Daoy (cell line): ENCODE results near the gene FEZ2. TPM values are rescaled to one million over a fixed set of nuclear protein-coding genes. Genes with fewer than 3 reads are reported as not detected.
A peak's percentile ranks its signal among the peaks of the same experiment; 100 is the strongest.
"Not testable (repeated sequence)": the region's sequence is repeated elsewhere in the genome, so short reads cannot be mapped to it uniquely, and the experiment has no call there.

Source experiments
- DNase-seq: peaks from one replicate; pipeline ENCODE4 v3.0.0-alpha.2; 2015; ENCODE audit warnings: low read depth
- total RNA-seq: library from RNA; depleted of rRNA; stranded (reverse); fragments of >200 nt; shearing (Covaris generic); gene quantifications from 2 replicates; pipeline ENCODE4 v1.2.3, GENCODE V29; 2014; rRNA removed

FEZ2 gene
- total RNA-seq = 57.7 and 60.4 TPM in 2 replicates

DNA sequence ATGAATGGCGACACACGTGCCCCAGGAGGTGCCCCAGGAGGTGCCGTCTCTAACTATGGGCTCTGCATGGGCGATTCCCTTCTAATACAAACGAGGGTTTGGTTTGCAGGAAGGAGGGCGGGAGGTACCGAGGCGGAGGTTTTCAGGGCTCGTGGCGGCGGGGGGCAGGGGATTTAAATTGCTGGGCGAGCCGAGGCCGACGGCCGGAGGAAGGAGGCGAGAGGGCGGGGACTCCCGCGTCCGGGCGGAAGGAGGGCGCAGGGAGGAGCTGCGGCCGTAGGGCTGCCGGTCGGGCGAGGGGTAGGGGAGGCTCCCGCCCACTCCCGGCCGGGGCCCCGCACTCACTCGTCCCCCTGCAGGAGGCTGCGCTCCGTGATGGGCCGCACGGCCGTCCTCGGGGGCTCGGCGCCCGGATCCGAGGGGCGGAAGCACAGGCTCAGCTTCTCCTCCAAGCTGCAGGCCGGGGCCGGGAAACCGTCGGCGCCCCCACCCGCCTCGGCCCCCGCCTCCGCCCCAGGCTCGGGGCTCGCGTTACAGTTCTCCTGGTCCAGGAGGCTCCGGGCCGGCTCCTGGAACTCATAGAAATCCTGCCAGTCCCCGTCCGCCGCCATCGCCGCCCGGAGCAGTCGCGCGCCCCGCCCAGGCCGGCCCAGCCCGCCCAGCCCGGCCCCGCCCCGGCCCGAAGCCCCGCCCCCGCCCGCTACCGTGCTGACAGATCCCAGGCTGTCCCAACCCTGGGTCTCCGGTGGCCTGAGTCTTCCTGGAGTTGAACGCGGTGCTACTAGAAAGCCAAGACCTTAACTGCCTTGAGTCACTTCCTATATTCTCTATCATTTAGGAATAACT lies at the start of gene FEZ2:
Gene FEZ2 (minus strand): TSS at position 637 of the 846 bp plus-strand sequence. CDS start 26 bp downstream, at position 611.
- peak; percentile 91 for DNase-seq

DNA sequence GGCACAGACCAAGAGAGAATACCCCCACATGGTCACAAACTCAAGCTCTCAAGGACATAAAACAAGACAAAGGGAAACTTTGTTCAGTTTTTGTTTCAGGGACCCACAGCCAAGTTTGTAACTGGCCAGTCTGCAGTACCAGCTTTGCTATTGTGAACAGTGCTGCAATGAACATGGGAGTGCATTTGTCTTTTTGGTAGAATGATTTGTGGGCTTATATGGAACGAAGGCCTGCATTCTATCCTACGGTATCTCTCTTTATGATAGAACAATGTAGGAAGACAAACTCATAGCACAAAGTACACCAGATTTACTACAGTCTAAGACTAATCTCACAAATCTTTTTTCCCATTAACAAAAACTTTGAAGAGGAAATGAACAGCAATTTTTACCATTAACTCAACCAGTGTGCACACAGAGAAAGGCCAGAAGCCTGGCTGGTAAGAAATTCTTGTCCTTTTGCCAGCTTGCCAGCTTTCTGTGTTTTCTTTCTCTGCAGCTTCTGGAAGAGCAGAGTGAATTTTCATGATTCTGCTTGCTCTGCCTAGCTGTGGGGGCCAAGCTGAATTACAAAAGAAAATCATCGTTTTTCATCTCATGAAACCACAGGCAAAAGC lies 37.1 kb upstream of the FEZ2 start:
- DNase-seq = no peak

- DNase-seq = no peak
Observed at GRCh38 chr2:36633470-36634092, 35.6 kb upstream of the FEZ2 start.

GRCh38 chr2:36626756-36627155 lies 28.8 kb upstream of the FEZ2 start:
- no peak for DNase-seq

DNA sequence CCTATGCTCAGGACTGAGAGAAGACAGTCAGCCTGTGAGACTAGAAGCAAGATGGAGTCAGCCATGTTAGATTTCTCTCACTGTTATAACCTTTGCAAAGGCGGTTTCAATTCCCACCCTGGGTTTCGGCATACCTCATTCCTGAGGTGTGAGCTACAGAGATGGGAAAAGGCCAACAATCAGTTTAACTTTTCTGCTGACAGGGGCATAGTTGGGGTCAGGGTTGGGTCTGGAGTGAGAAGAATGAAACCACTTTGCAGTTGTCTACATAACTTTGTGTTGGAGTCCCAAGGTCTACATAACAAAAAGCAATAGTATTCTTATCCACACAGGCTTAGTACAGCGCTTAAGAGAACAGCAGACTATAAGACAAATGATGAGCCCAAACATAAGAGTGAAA lies 28.1 kb upstream of the FEZ2 start:
- DNase-seq = no peak

DNA sequence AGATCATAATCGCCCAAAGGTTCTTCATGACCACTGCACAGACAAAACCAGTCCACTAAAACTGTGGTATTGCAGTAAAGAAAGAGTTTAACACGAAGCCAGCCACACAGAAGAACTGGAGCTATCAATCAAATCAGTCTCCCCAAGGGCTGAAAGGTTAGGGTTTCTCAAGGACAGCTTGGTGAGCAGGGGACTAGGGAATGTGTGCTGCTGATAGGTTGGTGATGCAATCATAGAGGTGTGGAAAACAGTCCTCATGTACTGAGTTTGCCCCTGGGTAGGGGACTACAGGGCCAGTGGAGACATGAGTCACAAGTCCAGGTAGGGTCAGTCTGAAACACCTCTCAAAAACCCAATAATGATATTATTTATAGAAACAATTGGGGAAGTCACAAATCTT lies 27.3 kb upstream of the FEZ2 start:
- no peak for DNase-seq

GRCh38 chr2:36620321-36620720 lies 22.4 kb upstream of the FEZ2 start:
- no peak for DNase-seq

- peak; percentile 82 for DNase-seq
Observed at GRCh38 chr2:36618381-36618780, 20.4 kb upstream of the FEZ2 start.

GRCh38 chr2:36616947-36617346 lies 19.0 kb upstream of the FEZ2 start:
- no peak for DNase-seq

DNA sequence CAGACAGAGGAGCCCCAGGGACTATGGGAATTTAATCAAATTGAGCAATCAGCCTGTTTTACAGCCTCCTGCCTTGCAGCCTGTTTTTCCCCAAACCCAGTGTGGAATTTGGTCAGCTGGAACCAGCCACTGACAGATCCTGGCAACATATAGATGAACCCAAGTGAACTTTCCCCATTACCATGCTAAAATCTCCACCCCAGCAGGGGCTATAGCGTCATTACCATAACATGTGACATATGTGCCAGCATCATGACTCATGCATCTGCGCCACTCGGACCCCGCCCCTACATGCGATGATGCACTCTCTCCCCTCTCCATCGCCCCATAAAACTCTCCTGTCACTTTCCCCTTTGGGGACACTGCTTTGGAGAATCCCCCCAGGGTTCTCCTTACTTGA lies 17.3 kb upstream of the FEZ2 start:
- DNase-seq = peak; percentile 68

DNA sequence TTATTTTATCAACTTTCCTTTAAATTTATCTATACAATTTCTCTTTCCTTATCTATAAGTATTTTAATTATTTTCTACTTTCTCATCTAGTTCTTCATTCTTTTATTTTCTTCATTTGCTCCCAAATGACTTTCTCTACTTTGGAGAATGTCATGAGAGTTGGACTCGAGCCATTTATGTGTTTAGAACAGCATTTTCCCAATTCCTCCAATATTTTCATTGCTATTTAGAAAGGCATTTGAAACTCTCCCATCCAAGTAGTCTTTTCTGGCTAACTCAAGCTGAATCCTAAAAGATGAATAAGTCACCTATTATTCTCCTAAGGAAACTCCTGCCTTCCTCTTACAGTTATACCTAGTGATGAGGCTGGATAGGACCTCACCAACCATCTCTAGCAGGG lies 15.8 kb upstream of the FEZ2 start:
- DNase-seq = no peak

- DNase-seq = no peak
Observed at GRCh38 chr2:36611316-36611990, 13.5 kb upstream of the FEZ2 start.

DNA sequence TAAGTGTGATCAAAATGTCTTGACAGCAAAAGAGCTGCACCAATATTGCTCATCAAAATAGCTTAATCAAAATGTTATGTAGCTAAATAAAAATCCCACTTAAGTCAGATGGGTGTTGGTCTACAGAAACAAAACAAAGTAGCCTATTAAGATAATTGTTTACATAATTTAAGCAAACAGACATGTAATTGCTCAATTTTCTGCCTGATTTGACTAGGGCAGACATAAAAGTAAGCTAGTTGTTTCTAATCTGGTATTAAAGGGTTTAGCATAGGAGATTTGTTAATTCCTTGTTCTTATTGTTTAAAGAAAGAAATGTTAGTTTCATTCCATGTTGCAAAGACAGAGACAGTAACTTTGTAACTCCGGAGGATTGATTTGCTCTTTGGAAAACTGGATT lies 11.5 kb upstream of the FEZ2 start:
- DNase-seq = no peak

- no peak for DNase-seq
Observed at GRCh38 chr2:36607947-36608346, 10.0 kb upstream of the FEZ2 start.

- DNase-seq = no peak
Observed at GRCh38 chr2:36606925-36607324, 9.0 kb upstream of the FEZ2 start.

GRCh38 chr2:36605273-36605672 lies 7.3 kb upstream of the FEZ2 start:
- DNase-seq = no peak

DNA sequence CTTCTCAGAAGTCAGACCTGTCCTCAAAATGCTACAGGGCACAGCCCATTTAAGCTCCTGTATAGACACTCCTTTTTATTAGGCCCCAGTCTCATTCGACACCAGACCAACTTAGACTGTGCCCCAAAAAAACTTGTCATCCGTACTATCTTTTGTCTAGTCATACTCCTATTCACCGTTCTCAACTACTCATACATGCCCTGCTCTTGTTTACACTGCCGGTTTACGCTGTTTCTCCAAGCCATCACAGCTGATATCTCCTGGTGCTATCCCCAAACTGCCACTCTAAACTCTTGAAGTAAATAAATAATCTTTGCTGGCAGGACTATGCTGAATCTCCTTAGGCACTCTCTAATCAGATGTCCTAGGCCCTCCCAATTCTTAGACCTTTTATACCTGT lies 5.7 kb upstream of the FEZ2 start:
- DNase-seq = not testable (repeated sequence)

- no peak for DNase-seq
Observed at GRCh38 chr2:36597003-36597531, 901 bp downstream of the FEZ2 start.

GRCh38 chr2:36596397-36596796 lies 1.6 kb downstream of the FEZ2 start:
- DNase-seq = no peak

GRCh38 chr2:36594849-36595248 lies 3.1 kb downstream of the FEZ2 start:
- no peak for DNase-seq

DNA sequence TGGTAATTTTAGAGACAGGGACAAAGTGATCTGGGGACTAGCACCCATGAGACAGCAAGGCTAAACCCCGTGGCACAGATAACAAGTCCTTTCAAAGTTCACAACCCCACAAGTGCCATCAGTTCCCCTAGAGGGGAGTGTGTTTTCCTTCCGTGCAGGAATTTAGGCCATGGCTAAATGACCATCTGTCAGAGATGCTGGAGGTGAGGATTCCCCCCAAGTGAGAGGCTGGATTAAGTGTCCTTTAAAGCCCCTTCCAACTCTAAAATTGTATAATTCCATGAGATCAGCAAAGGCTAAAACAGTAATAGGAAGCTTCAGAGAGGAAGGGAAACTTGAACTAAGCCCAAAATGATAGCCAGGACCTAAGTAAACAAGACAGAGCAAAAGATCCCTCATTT lies 8.7 kb downstream of the FEZ2 start:
- no peak for DNase-seq

DNA sequence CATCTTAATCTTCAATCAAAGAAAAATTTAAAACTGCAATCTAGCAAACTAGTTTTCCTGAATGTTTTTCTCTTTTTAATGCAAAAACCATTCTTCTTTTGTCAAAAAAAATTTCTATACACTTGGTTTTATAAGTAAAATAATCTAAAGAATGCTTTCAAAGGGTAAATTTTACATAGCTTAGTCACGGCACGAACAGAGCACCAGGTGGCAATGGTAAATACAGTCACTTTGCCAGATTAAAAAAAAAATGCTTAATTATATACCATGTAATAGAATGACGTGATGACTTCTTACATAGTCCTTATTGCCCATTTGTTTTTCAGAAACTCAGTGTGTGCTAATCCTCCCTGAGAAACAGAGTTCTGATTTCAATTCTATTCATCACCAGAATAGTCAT lies 10.4 kb downstream of the FEZ2 start:
- DNase-seq = no peak
